Suprapubic skin (tissue), 3 donors: ENCODE data around the gene URI1.

Experiments
- EP300 ChIP-seq: sonication (generic); formaldehyde crosslinking; IDR thresholded peaks from one replicate; pipeline ENCODE4 v1.6.1; 2017; ENCODE audit warnings: antibody characterized with exemption
- TF ChIP-seq, protein P1 (sequence below), 2 donors: fragments of 200-600 bp in 1 of 2; fragments of 450-650 bp in 1 of 2; sonication (generic) in 1 of 2; IDR thresholded peaks; one replicate each; pipeline ENCODE4 v1.5.1; 2016 to 2019; ENCODE audit warnings: antibody characterized with exemption in 2 of 2, mild to moderate bottlenecking in 1 of 2, moderate library complexity in 1 of 2

GRCh38 chr19:30020189-30020588 lies 78.2 kb downstream of the URI1 start:
- TF ChIP-seq EP300 = no peak
- TF ChIP-seq, protein P1, sequence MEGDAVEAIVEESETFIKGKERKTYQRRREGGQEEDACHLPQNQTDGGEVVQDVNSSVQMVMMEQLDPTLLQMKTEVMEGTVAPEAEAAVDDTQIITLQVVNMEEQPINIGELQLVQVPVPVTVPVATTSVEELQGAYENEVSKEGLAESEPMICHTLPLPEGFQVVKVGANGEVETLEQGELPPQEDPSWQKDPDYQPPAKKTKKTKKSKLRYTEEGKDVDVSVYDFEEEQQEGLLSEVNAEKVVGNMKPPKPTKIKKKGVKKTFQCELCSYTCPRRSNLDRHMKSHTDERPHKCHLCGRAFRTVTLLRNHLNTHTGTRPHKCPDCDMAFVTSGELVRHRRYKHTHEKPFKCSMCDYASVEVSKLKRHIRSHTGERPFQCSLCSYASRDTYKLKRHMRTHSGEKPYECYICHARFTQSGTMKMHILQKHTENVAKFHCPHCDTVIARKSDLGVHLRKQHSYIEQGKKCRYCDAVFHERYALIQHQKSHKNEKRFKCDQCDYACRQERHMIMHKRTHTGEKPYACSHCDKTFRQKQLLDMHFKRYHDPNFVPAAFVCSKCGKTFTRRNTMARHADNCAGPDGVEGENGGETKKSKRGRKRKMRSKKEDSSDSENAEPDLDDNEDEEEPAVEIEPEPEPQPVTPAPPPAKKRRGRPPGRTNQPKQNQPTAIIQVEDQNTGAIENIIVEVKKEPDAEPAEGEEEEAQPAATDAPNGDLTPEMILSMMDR (IDR thresholded peaks at IDR 0.05) = no peak
